Choroid plexus epithelial cell (primary cell): ENCODE measurements around the gene LHX6.

Source experiments
- DNase-seq: peaks from one replicate; pipeline ENCODE4 v3.0.0-alpha.2; 2010; ENCODE audit warnings: low read depth
- H3K4me3 ChIP-seq: 2 replicates; pipeline ENCODE4 v1.5.1; 2011; ENCODE audit warnings: low read depth, mild to moderate bottlenecking, control low read depth, low read length, moderate library complexity
- CTCF ChIP-seq: conservative IDR thresholded peaks from 2 replicates; pipeline ENCODE4 v1.5.1; 2011; ENCODE audit warnings: low read depth, mild to moderate bottlenecking, control low read depth, inconsistent platforms, low read length, moderate library complexity

The LHX6 gene

GRCh38 chr9:122216138-122216797 is 12.5 kb downstream of the LHX6 start:
- no peak for DNase-seq
- no peak for TF ChIP-seq CTCF
- no peak overlapping the region for H3K4me3 ChIP-seq

- no peak for TF ChIP-seq CTCF
- no peak for DNase-seq
- no peak overlapping the region for H3K4me3 ChIP-seq
Observed at GRCh38 chr9:122215663-122216062, 13.1 kb downstream of the LHX6 start.

GRCh38 chr9:122214507-122214906 is 14.2 kb downstream of the LHX6 start:
- TF ChIP-seq CTCF, result no peak
- H3K4me3 ChIP-seq, result no peak overlapping the region
- no peak for DNase-seq

GRCh38 chr9:122213589-122214413 is 15.0 kb downstream of the LHX6 start:
- DNase-seq, result no peak
- TF ChIP-seq CTCF, result no peak
- H3K4me3 ChIP-seq, result peak overlapping the region; percentile 22

- no peak for DNase-seq
- H3K4me3 ChIP-seq, result no peak overlapping the region
- TF ChIP-seq CTCF, result no peak
Observed at GRCh38 chr9:122213102-122213588, 15.6 kb downstream of the LHX6 start.

- TF ChIP-seq CTCF, result no peak
- DNase-seq, result no peak
- no peak overlapping the region for H3K4me3 ChIP-seq
Observed at GRCh38 chr9:122212473-122213004, 16.2 kb downstream of the LHX6 start.
